Activated T-helper 1 cell treated with anti-CD3 and anti-CD28 coated beads, Interleukin-2, amount 50 U/mL, for 16 hours (primary cell): ENCODE measurements around the gene MDK.

Experiments
- DNase-seq, 2 donors: peaks; one replicate each; pipeline ENCODE4 v3.0.0-alpha.2; 2020; ENCODE audit warnings: low read depth in 1 of 2, low spot score in 1 of 2

MDK gene

DNA sequence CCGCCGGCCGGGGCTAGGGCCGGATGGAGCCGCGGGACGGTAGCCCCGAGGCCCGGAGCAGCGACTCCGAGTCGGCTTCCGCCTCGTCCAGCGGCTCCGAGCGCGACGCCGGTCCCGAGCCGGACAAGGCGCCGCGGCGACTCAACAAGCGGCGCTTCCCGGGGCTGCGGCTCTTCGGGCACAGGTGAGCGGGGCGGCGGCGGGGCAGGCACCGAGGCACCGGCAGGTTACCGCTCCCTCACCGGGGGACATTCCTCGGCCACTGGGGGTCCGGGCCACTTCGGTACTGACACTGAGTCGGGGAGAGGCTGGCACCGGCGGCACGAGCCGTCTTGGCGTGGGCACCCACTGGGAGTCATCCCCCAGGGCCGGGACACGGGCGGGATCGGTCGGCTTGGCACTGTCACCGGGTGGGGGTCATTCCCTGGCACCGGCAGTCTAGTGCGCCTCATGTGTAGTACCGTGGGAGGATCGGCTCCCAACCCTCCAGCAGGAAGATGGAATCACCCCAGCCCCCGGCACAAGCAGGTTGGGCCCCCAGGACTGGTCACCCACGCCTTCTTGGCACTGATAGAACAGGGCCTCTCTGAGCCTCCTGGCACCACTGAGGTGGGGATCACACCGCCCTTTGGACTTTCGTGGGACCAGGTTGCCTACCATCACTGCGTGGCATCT lies 33.7 kb upstream of the MDK start:
- no peak for DNase-seq

DNA sequence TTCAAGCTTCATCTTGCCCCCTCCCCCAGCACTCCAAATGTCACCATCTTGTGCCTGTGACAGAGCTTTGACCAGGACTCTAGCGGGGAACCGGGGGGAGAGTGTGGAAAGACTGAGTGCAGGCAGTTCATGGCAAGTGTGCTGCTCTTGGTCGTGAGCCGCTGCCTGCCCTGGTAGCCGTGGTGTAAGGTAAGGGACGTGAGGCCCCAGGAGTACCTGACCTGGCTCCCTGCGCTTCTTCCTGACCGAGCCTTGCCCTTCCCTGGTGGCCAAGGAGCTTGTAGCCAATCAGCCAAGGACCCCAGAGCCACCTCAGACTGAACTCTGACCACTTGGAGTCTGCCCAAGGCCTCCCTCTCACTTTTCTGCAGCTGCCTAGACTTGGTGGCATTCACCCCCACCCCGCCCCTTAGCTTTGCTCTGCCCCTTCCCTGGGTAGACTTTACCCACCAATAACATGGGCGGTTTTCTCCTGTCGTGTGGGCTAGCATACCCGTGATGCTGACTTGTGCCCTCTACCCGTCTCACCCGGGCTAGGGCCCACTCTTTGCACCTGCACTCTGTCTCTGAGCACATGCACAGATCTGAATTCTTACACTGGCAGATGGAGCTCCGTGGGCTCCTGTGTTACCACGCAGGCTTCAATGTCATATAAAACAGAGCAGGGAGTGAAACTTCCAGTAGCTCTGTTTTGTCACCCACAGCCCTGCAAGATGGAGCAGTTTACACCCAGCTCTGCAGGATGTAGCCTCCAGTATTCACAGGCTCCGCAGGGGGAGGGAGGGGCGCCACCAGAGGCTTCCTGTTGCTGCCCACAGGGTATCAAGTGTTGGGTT lies 32.7 kb upstream of the MDK start:
- DNase-seq: peak in 1 of 2 donors; percentile 36

DNA sequence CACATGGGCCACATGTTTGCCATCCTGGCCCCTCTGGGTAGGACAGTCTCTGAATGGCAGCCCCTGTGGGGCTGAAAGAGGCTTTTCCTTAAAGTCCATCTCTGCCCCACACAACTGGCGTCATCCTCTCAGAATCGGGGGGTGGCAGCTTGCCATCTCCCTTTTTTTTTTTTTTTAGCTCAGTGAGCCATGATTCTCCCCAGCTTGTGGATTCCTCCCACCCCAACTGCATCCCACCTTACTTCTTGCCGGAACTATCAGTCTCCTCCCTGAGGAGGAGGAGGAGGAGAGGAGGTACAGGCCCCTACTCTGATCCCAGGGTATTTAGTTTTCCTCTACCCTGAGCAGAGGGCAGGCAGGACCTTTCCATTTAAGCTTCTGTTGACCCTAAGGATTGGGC lies 30.8 kb upstream of the MDK start:
- no peak for DNase-seq

DNA sequence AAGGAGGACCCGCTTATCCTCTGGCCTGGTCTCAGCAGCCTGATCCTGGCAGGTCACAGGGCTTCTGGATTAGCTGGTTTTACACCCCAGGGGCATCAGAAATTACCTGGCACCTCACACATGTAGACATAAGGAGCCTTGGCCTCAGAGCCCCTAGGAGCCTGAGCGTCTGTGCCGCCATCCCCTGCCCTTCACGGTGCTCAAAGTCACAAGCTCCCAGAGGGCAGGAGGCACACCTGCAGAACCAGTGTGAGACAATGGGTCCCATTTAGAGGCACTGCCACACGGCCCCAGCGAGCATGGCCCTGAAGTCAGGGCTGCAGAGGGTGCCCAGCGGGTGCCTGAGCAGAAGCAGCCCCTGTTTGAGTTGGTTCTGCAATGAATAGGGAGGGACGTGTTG lies 30.3 kb upstream of the MDK start:
- no peak for DNase-seq

DNA sequence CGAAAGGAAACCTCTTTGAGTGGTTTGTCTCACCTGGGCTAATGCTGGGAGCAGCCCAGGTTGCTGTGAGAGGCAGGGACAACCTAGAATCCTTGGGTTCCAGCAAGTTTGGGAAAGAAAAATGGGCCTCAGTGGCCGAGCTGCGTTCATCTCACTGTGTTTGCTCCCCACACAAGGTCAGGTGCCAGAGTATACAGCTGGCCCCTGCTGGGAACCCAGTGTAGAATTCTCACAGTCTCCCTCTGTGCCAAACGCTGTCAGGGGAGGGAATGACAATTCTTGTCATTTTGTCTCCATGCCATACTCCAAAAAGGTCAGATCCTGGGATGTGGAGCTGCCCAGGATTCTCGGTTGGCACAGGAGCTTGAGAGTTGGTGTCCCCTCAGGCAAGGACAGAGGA lies 29.9 kb upstream of the MDK start:
- DNase-seq: no peak

DNA sequence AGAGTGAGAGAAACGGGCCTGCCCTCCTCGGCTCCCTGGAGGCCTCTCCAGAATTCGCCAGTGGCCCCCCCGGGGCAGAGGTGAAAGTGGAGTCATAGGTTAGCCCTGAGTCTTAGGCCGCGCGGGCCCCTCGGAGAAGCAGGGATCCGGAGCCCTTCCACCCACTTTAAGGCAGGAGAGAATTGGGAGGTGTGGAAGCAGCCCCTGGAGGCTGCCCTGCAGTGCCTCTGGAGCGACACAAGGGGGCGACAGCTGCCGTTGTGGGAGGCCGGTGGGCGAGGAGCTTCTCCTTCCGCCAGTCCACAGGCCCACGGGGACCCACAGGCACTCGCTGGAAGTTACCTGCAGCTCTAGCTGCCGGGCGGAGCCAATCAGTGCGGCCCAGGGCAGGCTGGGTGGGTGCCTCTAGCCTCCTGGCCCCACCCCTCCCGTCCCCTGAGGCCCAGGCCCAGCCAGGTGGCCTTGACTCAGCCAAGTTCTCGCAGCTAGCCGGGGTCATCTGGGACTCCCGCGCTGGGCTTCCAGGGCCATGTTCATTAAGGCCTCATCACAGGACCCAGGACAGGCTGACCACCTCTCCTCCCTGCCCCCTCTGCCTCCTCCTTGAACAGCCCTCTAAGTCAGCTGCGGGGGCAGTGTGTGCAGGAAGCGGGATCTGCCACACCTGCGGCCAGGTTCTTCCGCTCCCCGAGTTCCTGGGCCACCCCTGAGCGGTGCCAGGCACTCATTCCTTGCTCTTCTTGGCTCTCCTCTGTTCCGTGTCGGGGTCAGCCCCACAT lies 29.2 kb upstream of the MDK start:
- peak; percentile 59 to 66 for DNase-seq

DNA sequence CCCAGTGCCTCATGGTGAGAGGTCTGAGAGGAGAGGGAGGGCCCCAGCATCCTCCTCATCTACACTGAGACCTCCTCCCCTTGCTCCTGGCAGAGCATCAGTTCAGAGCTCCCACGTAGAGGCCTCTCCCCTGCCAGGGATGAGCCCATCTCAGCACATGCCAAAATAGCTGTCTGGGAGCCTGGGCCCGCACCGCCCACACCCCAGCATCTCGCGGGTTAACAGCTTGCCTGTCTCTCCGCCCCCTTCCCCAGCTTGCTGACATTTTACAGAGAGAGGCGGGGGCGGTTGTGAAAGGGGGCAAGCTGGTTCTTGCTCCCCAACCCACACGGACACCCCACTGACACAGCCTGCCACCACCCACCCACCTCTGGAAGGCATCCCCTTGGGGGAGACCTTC lies 27.8 kb upstream of the MDK start:
- DNase-seq: no peak

DNA sequence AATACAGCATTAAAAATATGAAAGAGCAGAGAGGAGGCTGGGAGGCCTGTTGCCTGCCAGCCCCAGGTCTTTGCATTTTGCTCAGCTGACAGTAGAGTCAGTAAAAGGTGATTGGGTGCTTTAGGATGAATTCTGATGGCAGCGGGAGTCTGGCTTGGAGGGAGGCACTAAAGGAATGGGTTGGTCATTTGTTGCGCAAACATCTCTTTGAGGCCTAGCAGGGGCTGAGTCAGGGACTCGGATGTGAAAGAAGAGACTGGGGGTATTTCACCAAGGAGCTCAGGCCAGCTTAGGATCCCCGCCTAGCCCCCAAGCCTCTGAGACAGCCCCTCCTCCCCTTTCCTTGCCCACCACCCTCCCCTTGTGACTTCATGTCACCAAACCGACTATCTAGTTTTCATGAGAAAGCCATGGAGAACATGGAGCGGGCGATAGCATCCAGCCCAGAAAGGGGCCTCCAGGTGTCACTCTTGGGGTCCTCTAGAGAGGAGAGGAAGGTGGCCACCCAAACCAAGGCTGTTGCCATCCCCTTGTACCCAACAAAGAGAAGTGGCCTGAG lies 24.5 kb upstream of the MDK start:
- no peak for DNase-seq

DNA sequence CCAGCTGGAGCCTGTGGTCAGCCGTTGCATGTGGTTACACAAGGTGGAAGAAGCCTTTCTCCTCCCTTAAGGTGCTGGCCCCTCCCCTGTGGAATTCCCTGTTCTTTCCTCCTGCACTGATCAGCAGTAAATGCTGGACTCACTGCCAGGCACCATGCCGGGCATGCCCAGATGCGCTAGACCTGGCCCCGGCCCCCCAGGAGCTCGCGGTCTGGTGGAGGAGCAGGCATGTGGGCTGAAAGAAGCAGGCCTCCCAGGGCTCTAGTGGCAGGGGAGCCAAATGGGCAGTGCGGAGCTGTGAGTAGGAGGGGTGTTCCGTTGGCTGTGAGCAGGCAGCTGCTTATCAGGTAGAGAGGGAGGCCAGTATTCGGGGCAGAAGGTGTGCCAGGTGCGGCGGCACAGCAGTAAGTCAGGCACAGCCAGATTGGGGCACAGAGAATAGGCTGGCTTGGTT lies 24.0 kb upstream of the MDK start:
- DNase-seq: no peak

DNA sequence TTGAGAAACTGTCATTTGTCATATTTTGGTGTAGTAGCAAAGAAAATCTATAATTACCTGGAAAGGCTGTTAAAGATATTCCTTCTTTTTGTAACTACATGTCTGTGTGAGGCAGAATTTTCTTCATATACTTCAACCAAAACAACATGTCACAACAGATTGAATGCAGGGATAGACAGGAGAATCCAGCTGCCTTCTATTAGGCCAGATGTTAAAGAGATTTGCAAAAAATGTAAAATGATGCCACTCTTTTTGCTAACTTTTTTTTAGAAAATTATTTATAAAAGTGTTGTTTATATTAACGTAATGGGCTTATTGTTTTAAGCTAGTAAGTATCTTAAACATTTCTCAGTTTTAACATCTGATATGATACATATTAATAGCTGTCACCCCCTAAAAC lies 21.5 kb upstream of the MDK start:
- DNase-seq: no peak

DNA sequence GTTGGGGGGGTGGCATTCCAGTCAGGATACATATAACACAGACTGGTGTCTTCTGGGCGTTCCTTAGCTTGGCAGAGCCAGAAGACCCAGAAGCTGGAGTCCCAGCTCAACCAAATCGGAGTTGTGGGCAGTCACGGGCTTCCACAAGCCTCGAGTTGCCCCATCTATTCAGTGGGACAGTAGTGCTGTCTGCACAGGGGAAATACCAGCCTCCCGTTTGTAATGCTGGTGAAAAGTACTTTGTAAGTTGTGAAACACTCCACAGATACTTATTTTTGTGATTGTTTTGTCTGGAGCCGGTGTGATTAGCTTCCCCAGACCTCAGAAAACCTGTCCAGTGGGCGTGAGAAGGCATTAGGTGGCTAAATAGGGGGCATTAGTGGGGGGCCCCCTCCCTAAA lies 20.6 kb upstream of the MDK start:
- no peak for DNase-seq

DNA sequence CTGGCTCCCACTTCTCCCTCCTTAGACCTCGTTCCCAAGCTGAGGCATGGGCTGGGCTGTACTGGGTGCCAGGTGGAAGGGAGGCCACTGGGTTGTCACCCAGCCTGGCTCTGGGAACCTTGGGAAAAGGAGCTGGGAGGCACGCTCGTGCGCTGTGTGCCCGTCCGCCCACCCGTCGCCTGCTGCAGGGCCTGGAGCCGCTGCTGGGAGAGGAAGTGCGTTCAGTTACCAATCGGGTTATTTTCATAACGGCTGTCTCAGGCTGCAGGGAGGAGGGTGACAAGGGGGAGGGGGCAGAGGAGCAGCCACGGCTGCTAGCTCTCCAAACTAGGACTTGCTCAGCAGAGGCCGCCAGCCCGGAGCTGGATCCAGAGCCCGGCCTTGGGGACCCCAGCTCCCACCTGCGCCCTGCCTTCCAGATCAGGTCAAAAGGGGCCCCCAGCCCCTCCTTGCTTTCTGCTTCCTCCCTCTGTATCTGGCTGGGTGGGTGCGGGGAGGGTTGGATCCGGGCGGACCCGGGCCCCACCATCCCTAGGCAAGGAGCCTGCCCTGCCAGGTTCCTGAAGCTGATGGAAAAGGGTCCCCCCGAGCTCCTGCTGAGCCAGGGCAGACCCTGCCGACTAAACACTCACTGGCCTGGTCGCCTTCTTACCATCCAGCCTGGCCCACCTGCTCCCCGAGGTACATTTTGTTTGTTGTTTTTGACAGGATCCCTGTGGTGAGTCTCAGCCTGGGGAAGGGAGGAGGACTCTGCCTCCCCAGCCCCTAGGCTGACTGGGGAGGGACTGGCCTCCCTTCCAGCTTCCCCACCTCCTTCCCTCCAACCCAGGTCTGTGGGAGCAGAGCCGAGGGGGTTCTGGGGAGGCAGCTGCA lies 19.9 kb upstream of the MDK start:
- peak in 1 of 2 donors; percentile 36 for DNase-seq

DNA sequence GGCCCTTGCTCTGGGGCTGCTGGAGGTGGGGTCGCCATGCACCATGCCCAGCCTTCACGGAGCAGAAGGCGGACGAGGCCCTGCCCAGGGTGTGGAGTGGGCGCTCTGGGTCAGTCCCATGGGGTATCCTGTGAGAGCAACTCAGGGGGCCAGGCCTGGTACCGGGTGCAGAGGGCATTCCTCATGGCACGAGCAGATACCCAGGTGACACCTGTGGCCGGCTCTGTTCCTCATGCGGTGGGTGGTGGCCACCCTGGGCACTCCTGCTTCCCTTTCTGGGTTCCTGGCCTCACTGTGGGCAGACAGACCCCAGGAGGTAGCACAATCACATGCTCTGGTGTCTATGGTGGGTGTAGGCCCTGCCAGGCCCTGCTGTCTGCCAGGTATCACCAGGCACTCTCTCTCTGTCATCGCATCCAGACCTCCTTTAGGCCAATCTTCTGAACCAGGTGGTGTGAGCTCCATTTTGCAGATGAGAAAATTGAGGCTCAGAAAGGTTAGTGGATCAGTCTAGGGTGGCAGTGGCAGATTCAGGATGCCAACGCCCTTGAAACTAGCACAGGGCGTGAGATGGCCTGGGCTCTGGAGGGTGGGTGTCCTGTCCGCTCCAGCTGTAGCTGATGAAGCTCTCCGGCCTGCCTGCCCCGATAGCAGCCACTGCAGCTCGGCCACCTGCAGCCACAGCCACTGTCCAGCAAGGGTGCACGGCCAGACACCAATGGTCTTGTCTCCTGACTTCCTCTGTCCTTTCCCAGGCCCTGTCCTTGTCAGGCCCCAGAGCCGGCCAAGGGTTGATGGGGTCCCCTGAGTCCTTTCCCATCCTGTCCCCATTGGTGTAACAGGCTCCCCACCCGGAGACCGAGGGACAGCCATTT lies 19.1 kb upstream of the MDK start:
- DNase-seq: no peak

DNA sequence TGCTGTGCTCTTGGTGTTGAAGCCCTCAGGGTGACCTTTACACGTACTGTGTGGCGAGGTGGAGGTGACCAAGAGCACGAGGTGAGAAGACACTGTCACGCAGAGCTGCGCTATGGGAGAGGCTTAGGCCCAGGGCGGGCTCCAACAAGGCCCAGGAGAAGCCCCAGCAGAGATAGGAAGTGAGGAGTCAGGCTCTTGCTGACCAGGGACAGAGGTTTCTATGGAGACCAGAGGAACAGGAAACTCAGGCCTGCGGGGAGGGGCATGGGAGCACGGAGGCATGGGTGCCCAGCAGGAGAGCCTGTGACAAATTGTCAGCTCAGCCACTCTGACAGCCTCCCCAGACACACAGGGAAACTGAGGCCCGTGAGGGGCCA lies 18.4 kb upstream of the MDK start:
- no peak for DNase-seq

DNA sequence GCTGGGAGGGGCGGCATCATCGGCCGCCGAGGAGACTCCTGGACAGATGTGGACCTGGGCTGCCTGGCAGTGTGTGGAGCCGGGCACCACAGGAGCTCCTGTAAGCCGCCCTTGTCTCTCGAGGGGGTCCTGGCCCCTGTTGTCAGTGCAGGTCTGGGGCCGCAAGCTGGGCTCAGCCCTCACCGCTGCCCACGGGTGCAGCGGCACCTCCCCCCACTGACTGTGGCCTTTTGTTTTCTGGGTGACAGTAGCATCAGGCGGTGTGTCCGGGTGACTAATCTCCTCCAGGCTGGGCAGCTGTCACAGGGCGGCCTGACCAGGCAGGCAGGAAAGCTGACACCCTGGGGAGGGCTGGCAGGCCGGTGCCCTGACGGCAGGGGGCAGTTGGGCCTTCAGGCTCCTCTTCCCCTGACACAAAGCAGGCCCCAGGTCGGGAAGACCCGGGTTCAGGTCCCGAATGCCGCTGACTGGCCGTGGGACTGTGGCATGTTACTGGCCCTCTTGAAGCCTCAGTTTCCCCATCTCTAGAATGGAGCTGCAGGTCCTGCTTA lies 17.9 kb upstream of the MDK start:
- no peak for DNase-seq

DNA sequence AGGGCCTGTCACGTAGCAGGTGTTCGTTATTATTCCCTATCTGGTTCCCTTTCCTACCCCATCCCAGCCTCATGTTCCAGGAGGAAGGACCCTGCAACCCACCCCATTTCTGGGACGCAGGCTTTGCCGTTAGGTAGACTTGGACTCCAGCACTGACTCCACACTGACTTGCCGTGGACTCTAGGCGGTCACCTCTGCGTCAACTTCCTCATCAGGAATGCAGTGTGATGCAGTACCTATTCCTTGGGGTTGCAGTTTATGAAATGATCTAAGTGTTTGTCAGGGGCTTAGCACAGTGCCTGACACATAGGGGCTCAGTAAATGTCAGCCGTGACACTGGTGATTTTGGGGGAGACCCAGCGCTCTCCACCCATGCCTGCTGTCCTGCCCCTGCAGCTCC lies 17.4 kb upstream of the MDK start:
- no peak for DNase-seq

DNA sequence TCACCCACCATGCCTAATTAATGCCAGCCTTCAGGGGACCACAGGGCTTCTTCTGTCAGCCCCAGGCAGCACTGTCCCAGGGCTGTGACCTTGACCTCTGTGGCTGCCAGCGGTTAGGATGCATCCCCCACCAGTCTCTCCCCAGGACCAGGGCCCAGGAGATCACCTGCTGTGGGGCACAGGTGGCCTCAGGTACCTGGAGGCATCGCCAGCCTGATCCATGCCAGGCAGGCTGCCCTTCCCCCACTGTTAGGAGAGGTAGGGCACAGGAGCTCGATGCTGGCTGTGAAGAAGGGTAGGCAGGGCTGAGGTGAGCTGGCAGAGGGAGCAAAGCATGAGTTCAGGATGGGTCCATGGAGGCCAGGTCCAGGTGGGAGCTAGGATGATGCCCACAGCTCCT lies 16.7 kb upstream of the MDK start:
- no peak for DNase-seq

DNA sequence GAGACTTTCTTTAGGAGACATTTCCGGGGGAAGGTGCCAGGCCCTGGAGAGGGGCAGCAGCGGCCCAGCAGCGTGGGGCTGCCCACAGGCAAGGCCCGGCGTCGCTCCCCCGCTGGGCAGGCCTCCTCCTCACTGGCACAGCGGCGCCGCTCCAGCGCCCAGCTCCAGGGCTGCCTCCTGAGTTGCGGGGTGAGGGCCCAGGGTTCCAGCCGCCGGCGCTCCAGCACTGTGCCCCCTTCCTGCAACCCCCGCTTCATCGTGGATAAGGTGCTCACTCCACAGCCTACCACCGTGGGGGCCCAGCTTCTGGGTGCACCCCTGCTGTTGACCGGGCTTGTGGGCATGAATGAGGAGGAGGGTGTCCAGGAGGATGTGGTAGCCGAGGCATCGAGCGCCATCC lies 15.2 kb upstream of the MDK start:
- DNase-seq: no peak

DNA sequence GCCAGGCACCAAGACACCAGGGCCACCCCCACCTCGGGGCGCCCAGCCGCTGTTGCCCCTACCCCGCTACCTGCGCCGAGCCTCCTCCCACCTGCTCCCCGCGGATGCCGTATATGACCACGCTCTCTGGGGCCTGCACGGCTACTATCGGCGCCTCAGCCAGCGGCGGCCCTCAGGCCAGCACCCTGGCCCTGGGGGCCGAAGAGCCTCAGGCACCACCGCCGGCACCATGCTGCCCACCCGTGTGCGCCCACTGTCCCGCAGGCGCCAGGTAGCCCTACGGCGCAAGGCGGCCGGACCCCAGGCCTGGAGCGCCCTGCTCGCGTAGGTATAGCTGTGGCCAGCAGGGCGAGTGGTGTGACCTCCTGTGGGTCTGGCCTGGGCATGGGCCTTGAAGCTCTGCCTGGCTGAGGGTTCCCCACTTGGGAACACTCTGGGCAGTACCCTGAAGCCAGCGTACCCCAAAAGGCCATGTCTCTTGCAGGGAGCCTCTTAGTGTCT lies 14.8 kb upstream of the MDK start:
- no peak for DNase-seq
